ENCODE results near the gene ARMC6.

Gene ARMC6

DNA sequence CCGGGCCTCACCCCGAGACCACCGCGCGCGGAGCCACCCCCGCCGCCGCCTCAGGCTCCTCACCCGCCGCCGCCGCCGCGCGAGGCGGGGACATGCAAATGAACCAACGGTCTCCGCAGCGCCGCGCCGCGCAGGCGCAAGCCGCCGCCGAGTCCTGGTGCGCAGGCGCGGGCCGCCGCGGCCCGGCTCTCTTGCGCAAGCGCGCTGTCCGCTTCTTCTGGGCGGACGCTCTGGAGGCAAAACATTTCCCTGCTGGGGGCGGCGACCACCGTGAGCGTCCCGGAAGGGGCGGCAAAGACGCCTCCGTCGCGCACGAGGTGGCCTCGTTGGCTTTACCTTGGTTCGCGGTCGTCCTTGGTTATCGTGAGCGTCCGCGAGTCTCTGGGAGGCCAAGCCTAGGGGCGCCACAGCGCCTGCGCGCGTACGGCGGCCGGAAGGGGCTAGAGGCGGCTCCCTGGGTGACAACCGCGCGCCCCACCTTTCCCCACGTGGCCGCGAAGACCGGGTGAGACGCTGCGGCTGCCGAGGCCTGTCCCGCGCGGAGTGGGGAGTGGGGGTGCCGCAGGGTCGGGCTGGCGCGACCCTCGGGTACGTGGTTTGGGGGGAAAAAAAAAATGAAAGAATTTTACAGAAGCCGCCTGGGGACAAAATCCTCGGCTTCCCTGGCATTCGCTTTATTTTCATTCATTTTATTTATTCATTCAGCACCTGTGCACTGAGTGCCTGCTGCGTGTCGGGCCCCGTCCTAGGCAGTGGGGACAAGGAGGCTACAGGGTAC, at the start of gene ARMC6, which contains the start of gene SUGP2:
TSS of gene ARMC6 (plus strand) at position 178 of the 778 bp plus-strand sequence. CDS start 607 bp downstream, outside the sequence.
TSS of gene SUGP2 (minus strand) at position 92 of the 778 bp plus-strand sequence. CDS start 2,446 bp downstream, outside the sequence.
- no peak for TF ChIP-seq CTCF (IDR thresholded peaks at IDR 0.05; ENCODE audit: control insufficient read depth, extremely low read depth, insufficient read depth)
- DNase-seq (ENCODE audit: low read depth), result peak; percentile 35
- H3K4me3 ChIP-seq (ENCODE audit: low read depth, low read length), result peak within 1 kb of the TSS; percentile 96

DNA sequence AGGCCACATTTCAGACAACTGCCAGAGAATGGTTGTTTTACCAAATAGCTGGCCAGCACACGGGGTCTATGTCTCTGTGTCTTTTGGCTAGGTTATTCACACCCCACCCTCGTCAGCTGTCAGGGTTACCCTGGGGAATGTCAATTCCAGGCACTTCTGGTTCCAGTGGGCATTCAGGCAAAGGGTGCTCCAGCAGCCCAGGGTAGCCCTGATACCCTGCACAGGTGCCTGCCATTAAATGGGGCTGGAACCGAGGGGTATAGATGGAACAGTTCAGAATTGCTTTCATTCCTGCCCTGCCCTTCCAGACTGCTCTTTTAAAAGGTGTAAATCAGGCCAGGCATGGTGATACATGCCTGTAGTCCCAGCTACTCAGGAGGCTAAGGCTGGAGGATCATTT, 49.2 kb upstream of the ARMC6 start:
- no peak for DNase-seq (ENCODE audit: low read depth)
- no peak overlapping the region for H3K4me3 ChIP-seq (ENCODE audit: low read depth, low read length)
- TF ChIP-seq CTCF (IDR thresholded peaks at IDR 0.05; ENCODE audit: control insufficient read depth, extremely low read depth, insufficient read depth), result no peak

DNA sequence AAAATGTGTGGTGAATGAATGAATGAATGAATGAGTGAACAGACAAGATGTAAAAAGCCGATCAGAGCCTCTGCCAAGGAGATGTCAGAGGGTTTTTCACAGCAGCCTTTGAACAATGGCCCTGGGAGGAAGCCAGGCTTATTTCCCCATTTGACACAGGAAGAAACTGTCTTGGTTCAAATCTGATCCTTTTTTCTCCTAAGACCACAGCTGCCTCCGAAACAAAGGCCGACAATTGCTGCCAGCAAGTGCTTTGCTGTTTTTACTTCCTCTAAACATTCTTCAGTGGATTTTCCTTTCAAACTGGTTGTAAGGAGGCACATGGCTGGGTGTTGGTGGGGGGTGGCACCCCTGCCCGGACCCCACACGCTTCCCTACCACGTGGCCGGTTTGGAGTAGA, 48.1 kb upstream of the ARMC6 start:
- DNase-seq (ENCODE audit: low read depth), result no peak
- TF ChIP-seq CTCF (IDR thresholded peaks at IDR 0.05; ENCODE audit: control insufficient read depth, extremely low read depth, insufficient read depth), result no peak

DNA sequence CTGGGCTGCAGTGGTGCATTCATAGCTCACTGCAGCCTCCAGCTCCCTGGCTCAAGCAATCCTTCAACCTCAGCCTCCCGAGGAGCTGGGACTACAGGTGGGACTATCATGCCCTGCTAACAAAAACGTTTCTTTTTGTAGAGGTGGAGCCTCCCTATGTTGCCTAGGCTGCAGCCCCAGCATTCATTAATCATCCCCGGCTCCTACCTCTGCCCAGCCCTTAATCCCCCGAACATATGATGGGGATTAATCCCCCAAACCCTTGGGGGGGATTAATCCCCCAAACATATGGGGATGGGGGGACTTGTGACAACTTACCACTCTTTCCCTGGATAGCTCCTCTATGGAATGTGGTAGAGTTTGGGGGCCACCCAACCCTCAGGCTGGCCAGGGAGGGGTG, 45.9 kb upstream of the ARMC6 start:
- DNase-seq (ENCODE audit: low read depth), result no peak
- no peak for TF ChIP-seq CTCF (IDR thresholded peaks at IDR 0.05; ENCODE audit: control insufficient read depth, extremely low read depth, insufficient read depth)
- no peak overlapping the region for H3K4me3 ChIP-seq (ENCODE audit: low read depth, low read length)

More for the DNA sequence above, 48.1 kb upstream of the ARMC6 start:
- no peak overlapping the region for H3K4me3 ChIP-seq (ENCODE audit: low read depth, low read length)

GRCh38 chr19:18989316-18989715, 44.1 kb upstream of the ARMC6 start:
- TF ChIP-seq CTCF (IDR thresholded peaks at IDR 0.05; ENCODE audit: control insufficient read depth, extremely low read depth, insufficient read depth), result no peak
- no peak for DNase-seq (ENCODE audit: low read depth)
- no peak overlapping the region for H3K4me3 ChIP-seq (ENCODE audit: low read depth, low read length)

GRCh38 chr19:18990128-18990708, 43.2 kb upstream of the ARMC6 start:
- DNase-seq (ENCODE audit: low read depth), result no peak
- no peak for TF ChIP-seq CTCF (IDR thresholded peaks at IDR 0.05; ENCODE audit: control insufficient read depth, extremely low read depth, insufficient read depth)
- H3K4me3 ChIP-seq (ENCODE audit: low read depth, low read length), result no peak overlapping the region
